SU-DHL-6 (cell line): ENCODE data around the gene KDM4B.

Experiments used
- H2AFZ ChIP-seq: fragments of 200-600 bp; sonication (generic); 2 replicates; pipeline ENCODE4 v1.6.1; 2014; ENCODE audit warnings: low read depth, mild to moderate bottlenecking, moderate library complexity, mixed read lengths, antibody characterized with exemption, low read length; ENCODE audit not compliant: severe bottlenecking
- H3F3A ChIP-seq: fragments of 200-600 bp; shearing (Covaris generic); 2 replicates; pipeline ENCODE4 v1.6.0; 2016; ENCODE audit warnings: antibody characterized with exemption, mild to moderate bottlenecking; ENCODE audit not compliant: insufficient read depth
- H3K27ac ChIP-seq: fragments of 200-600 bp; sonication (generic); 2 replicates; pipeline ENCODE4 v1.5.1; 2016; ENCODE audit warnings: low read depth, mild to moderate bottlenecking, low read length, moderate library complexity, mixed read lengths
- H3K27me3 ChIP-seq: fragments of 200-600 bp; sonication (generic), shearing (Covaris generic); 2 replicates; pipeline ENCODE4 v1.6.0; 2014; ENCODE audit warnings: mild to moderate bottlenecking, low read length
- H3K36me3 ChIP-seq: fragments of 200-600 bp; sonication (generic); 2 replicates; pipeline ENCODE4 v1.6.1; 2014; ENCODE audit warnings: mild to moderate bottlenecking, low read length, mixed read lengths
- H3K4me2 ChIP-seq: fragments of 300-600, 200-600 bp; shearing (Covaris generic), sonication (generic); 2 replicates; pipeline ENCODE4 v1.6.0; 2014; ENCODE audit warnings: low read length, low read depth, mild to moderate bottlenecking; ENCODE audit not compliant: poor library complexity, severe bottlenecking
- H3K4me3 ChIP-seq: fragments of 200-600 bp; sonication (generic); 2 replicates; pipeline ENCODE4 v1.5.1; 2014; ENCODE audit warnings: antibody characterized with exemption, low read length, mild to moderate bottlenecking, mixed read lengths; ENCODE audit not compliant: insufficient read depth, poor library complexity, severe bottlenecking
- H3K79me2 ChIP-seq: fragments of 200-600 bp; sonication (generic); 2 replicates; pipeline ENCODE4 v1.6.1; 2014; ENCODE audit warnings: mild to moderate bottlenecking, low read length, moderate library complexity; ENCODE audit not compliant: insufficient read depth
- H3K9ac ChIP-seq: fragments of 200-600 bp; sonication (generic); 2 replicates; pipeline ENCODE4 v1.7.0; 2014; ENCODE audit warnings: mild to moderate bottlenecking, low read length
- H3K9me2 ChIP-seq: fragments of 200-600 bp; sonication (generic); replicated peaks from 2 replicates; pipeline ENCODE4 v1.6.1; 2014; ENCODE audit warnings: low read length; ENCODE audit not compliant: insufficient read depth
- H3K9me3 ChIP-seq: fragments of 200-600 bp; sonication (generic); 2 replicates; pipeline ENCODE4 v1.6.1; 2014; ENCODE audit warnings: low read length, mixed read lengths; ENCODE audit not compliant: insufficient read depth
- H4K20me1 ChIP-seq: fragments of 200-600 bp; sonication (generic); 2 replicates; pipeline ENCODE4 v1.6.1; 2014; ENCODE audit warnings: low read depth, mild to moderate bottlenecking, antibody characterized with exemption, low read length, moderate library complexity, mixed read lengths
- CTCF ChIP-seq: fragments of 200-600 bp; sonication (generic); IDR thresholded peaks from one replicate; pipeline ENCODE4 v1.5.1; 2017; ENCODE audit warnings: antibody characterized with exemption, mild to moderate bottlenecking, low read length, moderate library complexity; ENCODE audit not compliant: insufficient read depth, poor library complexity, severe bottlenecking
- EZH2phosphoT487 ChIP-seq: fragments of 200-600 bp; sonication (generic), shearing (Covaris generic); conservative IDR thresholded peaks from 2 replicates; pipeline ENCODE4 v1.6.1; 2018; ENCODE audit warnings: mild to moderate bottlenecking, antibody characterized with exemption, low read length, moderate library complexity, mixed read lengths

KDM4B gene

GRCh38 chr19:4929186-4929585, 39.7 kb upstream of the KDM4B start:
- Histone ChIP-seq H3K27me3 (no peaks in the 10 kb centered on the region), H3K36me3 (0 out of 2 replicates have a peak, but pooled peaks cover 5% of the 10 kb centered on the region), H3K4me2 (no peak overlapping the region), H3F3A (no peaks in the 10 kb centered on the region), H4K20me1 (peaks cover 3% of the 10 kb centered on the region; the same call in 1 of the 2 replicates), H3K79me2 (peaks cover 45% of the 10 kb centered on the region), H3K9ac (no peak overlapping the region), H3K4me3 (no peak overlapping the region), H3K9me2 (no peaks in the 10 kb centered on the region), H2AFZ (no peak overlapping the region), H3K27ac (no peak overlapping the region), H3K9me3 (no peaks in the 10 kb centered on the region)
- TF ChIP-seq CTCF = no peak
- TF ChIP-seq EZH2phosphoT487 = no peak

GRCh38 chr19:4930664-4931063, 38.2 kb upstream of the KDM4B start:
- no peak overlapping the region for H3K4me2 ChIP-seq
- TF ChIP-seq EZH2phosphoT487 (no peak), CTCF (no peak)
- peaks cover 3% of the 10 kb centered on the region; the same call in 1 of the 2 replicates for H4K20me1 ChIP-seq
- H3K9me3 ChIP-seq = no peaks in the 10 kb centered on the region
- H3K27ac ChIP-seq = no peak overlapping the region
- H3K9ac ChIP-seq = no peak overlapping the region
- no peak overlapping the region for H2AFZ ChIP-seq
- peaks cover 30% of the 10 kb centered on the region for H3K79me2 ChIP-seq
- no peaks in the 10 kb centered on the region for H3F3A ChIP-seq
- H3K36me3 ChIP-seq = 0 out of 2 replicates have a peak, but pooled peaks cover 5% of the 10 kb centered on the region
- no peaks in the 10 kb centered on the region for H3K27me3 ChIP-seq
- no peaks in the 10 kb centered on the region for H3K9me2 ChIP-seq
- H3K4me3 ChIP-seq = no peak overlapping the region

- H4K20me1 ChIP-seq = no peaks in the 10 kb centered on the region; the same call in 1 of the 2 replicates
- H3K4me2 ChIP-seq = no peak overlapping the region
- no peaks in the 10 kb centered on the region for H3K9me2 ChIP-seq
- no peak overlapping the region for H2AFZ ChIP-seq
- no peak overlapping the region for H3K4me3 ChIP-seq
- H3K9me3 ChIP-seq = no peaks in the 10 kb centered on the region
- H3K27me3 ChIP-seq = no peaks in the 10 kb centered on the region
- H3K27ac ChIP-seq = no peak overlapping the region
- peaks cover 10% of the 10 kb centered on the region; the same call in 1 of the 2 replicates for H3K36me3 ChIP-seq
- peaks cover 15% of the 10 kb centered on the region for H3K79me2 ChIP-seq
- H3K9ac ChIP-seq = no peak overlapping the region
- no peak for TF ChIP-seq CTCF
- TF ChIP-seq EZH2phosphoT487 = no peak
- H3F3A ChIP-seq = no peaks in the 10 kb centered on the region
Measured at GRCh38 chr19:4932711-4933110, 36.2 kb upstream of the KDM4B start.
